ENCODE measurements around the gene DUSP12. TPM values are rescaled to one million over a fixed set of nuclear protein-coding genes. Genes with fewer than 3 reads are reported as not detected.

Gene DUSP12
- total and polyA plus RNA-seq, 9 of the 15 experiments (the other 6 are each of a cell fraction or from before 2014, with no cell fraction given): 10.4 to 81.4 (median 43.6) TPM

DNA sequence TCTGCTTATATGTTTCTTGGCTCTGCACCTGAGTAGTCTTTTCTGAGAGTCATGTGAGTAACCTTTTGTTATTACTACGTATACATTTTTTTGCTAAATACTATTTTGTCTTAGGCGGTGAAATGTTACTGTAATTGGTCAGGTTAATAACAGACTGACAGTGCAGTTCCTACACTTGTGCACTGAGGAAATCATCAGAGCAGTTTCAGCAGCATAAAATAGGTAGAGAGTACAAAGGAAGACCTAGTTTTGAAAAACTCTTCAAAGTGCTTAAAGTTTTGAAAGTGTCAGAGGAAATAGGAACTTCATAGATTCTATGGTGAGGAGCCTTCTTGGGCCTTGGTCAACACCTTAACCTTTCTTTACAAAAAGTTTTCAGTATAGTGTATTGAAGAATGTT lies 27.7 kb downstream of the DUSP12 start:
- Histone ChIP-seq H3K27ac (ENCODE audit: extremely low read depth, low read depth, low read length) (no peak overlapping the region), H3K9me3 (replicated peaks; ENCODE audit: control insufficient read depth, insufficient read depth, low read depth, low read length) (no peaks in the 10 kb centered on the region), H2AFZ (ENCODE audit: low read depth, low read length) (no peak overlapping the region), H3K27me3 (ENCODE audit: control insufficient read depth in 2 of 2, insufficient read depth in 2 of 2, low read length in 2 of 2) (no peaks in the 10 kb centered on the region), H4K20me1 (replicated peaks; ENCODE audit: control insufficient read depth, insufficient read depth, low read length) (peaks cover 13% of the 10 kb centered on the region; the same call in 1 of the 2 replicates), H3K4me1 (replicated peaks in 1 of 2; ENCODE audit: control insufficient read depth in 2 of 2, insufficient read depth in 2 of 2, low read length in 2 of 2) (peaks cover 0 to 2% of the 10 kb centered on the region in 2 experiments; a peak in 2 of 5 replicates), H3K79me2 (ENCODE audit: control insufficient read depth, insufficient read depth, low read length) (peaks cover 75% of the 10 kb centered on the region), H3K4me3 (no peak overlapping the region), H3K9me1 (ENCODE audit: control insufficient read depth, insufficient read depth, low read length) (no peaks in the 10 kb centered on the region), H3K4me2 (ENCODE audit: insufficient read depth, low read length) (no peak overlapping the region), H3K36me3 (ENCODE audit: control insufficient read depth, insufficient read depth, low read length) (peaks cover 19% of the 10 kb centered on the region; the same call in 2 of the 3 replicates), H3K9ac (ENCODE audit: insufficient read depth in 1 of 2, low read depth in 2 of 2, low read length in 2 of 2) (no peak overlapping the region)
- TF ChIP-seq POLR3G (IDR thresholded peaks at IDR 0.05; ENCODE audit: extremely low read depth, insufficient read length, insufficient replicate concordance): no peak
- TF ChIP-seq, protein P1, sequence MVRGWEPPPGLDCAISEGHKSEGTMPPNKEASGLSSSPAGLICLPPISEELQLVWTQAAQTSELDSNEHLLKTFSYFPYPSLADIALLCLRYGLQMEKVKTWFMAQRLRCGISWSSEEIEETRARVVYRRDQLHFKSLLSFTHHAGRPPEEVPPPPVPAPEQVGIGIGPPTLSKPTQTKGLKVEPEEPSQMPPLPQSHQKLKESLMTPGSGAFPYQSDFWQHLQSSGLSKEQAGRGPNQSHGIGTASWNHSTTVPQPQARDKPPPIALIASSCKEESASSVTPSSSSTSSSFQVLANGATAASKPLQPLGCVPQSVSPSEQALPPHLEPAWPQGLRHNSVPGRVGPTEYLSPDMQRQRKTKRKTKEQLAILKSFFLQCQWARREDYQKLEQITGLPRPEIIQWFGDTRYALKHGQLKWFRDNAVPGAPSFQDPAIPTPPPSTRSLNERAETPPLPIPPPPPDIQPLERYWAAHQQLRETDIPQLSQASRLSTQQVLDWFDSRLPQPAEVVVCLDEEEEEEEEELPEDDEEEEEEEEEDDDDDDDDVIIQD (CRISPR knock-in tag; IDR thresholded peaks at IDR 0.05): no peak
- TF ChIP-seq SP1 (CRISPR knock-in tag; IDR thresholded peaks at IDR 0.05): no peak
- TF ChIP-seq CAMTA2 (CRISPR knock-in tag; conservative IDR thresholded peaks at IDR 0.05): no peak
- TF ChIP-seq ZNF75A (CRISPR knock-in tag; IDR thresholded peaks at IDR 0.05): no peak
- no peak for TF ChIP-seq SETDB1 (IDR thresholded peaks at IDR 0.05; ENCODE audit: low read length)
- no peak for TF ChIP-seq ZNF3 (CRISPR knock-in tag; IDR thresholded peaks at IDR 0.05)
- no peak for TF ChIP-seq TAF15 (IDR thresholded peaks at IDR 0.05; ENCODE audit: low read depth, low read length)
- TF ChIP-seq CCAR2 (IDR thresholded peaks at IDR 0.05; ENCODE audit: low read depth, low read length): no peak
- no peak for TF ChIP-seq TAF1 (IDR thresholded peaks at IDR 0.05; ENCODE audit: control insufficient read depth, extremely low read depth, insufficient read depth, low read length, severe bottlenecking)
- TF ChIP-seq CREM (IDR thresholded peaks at IDR 0.05; ENCODE audit: low read depth): no peak
- TF ChIP-seq ZBTB7A (IDR thresholded peaks at IDR 0.05; ENCODE audit: borderline replicate concordance, control insufficient read depth, low read depth, low read length): no peak
- TF ChIP-seq, protein P2, sequence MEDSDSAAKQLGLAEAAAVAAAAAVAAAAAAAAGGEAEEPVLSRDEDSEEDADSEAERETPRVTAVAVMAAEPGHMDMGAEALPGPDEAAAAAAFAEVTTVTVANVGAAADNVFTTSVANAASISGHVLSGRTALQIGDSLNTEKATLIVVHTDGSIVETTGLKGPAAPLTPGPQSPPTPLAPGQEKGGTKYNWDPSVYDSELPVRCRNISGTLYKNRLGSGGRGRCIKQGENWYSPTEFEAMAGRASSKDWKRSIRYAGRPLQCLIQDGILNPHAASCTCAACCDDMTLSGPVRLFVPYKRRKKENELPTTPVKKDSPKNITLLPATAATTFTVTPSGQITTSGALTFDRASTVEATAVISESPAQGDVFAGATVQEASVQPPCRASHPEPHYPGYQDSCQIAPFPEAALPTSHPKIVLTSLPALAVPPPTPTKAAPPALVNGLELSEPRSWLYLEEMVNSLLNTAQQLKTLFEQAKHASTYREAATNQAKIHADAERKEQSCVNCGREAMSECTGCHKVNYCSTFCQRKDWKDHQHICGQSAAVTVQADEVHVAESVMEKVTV (CRISPR knock-in tag; IDR thresholded peaks at IDR 0.05): no peak
- TF ChIP-seq HLTF (IDR thresholded peaks at IDR 0.05): no peak
- TF ChIP-seq MYNN (IDR thresholded peaks at IDR 0.05): no peak
- no peak for TF ChIP-seq MYNN (CRISPR knock-in tag; IDR thresholded peaks at IDR 0.05)
- TF ChIP-seq EP300 (IDR thresholded peaks at IDR 0.05; ENCODE audit: low read length): no peak
- TF ChIP-seq CBX5 (IDR thresholded peaks at IDR 0.05; ENCODE audit: borderline replicate concordance, low read depth): no peak
- FAIRE-seq (no peak), DNase-seq (ENCODE audit: extremely low read depth in 1 of 4, low spot score in 3 of 4) (no peak), ATAC-seq (no peak)
- no TSS peak for BruUV-seq (replicated peaks)
- ChIA-PET CTCF (ENCODE audit: low intra/inter-chr PET ratio) (no interaction called here), POLR2A (no interaction called here)
- in situ Hi-C loops (cut with MboI): no loop called here
- WGBS (ENCODE audit: insufficient coverage, low coverage, missing lambda C conversion rate): 91% methylated on average over 2 of the region's 2 CpGs
- intact Hi-C loops (cut with micrococcal nuclease): no loop called here
